SU-DHL-6 (cell line): ENCODE results near the gene AP5S1.
A peak's percentile ranks its signal among the peaks of the same experiment; 100 is the strongest.

Experiments used
- H2AFZ ChIP-seq: fragments of 200-600 bp; sonication (generic); 2 replicates; pipeline ENCODE4 v1.6.1; 2014; ENCODE audit warnings: low read depth, mild to moderate bottlenecking, moderate library complexity, mixed read lengths, antibody characterized with exemption, low read length; ENCODE audit not compliant: severe bottlenecking
- H3F3A ChIP-seq: fragments of 200-600 bp; shearing (Covaris generic); 2 replicates; pipeline ENCODE4 v1.6.0; 2016; ENCODE audit warnings: antibody characterized with exemption, mild to moderate bottlenecking; ENCODE audit not compliant: insufficient read depth
- H3K27ac ChIP-seq: fragments of 200-600 bp; sonication (generic); 2 replicates; pipeline ENCODE4 v1.5.1; 2016; ENCODE audit warnings: low read depth, mild to moderate bottlenecking, low read length, moderate library complexity, mixed read lengths
- H3K27me3 ChIP-seq: fragments of 200-600 bp; sonication (generic), shearing (Covaris generic); 2 replicates; pipeline ENCODE4 v1.6.0; 2014; ENCODE audit warnings: mild to moderate bottlenecking, low read length
- H3K36me3 ChIP-seq: fragments of 200-600 bp; sonication (generic); 2 replicates; pipeline ENCODE4 v1.6.1; 2014; ENCODE audit warnings: mild to moderate bottlenecking, low read length, mixed read lengths
- H3K4me2 ChIP-seq: fragments of 300-600, 200-600 bp; shearing (Covaris generic), sonication (generic); 2 replicates; pipeline ENCODE4 v1.6.0; 2014; ENCODE audit warnings: low read length, low read depth, mild to moderate bottlenecking; ENCODE audit not compliant: poor library complexity, severe bottlenecking
- H3K4me3 ChIP-seq: fragments of 200-600 bp; sonication (generic); 2 replicates; pipeline ENCODE4 v1.5.1; 2014; ENCODE audit warnings: antibody characterized with exemption, low read length, mild to moderate bottlenecking, mixed read lengths; ENCODE audit not compliant: insufficient read depth, poor library complexity, severe bottlenecking
- H3K79me2 ChIP-seq: fragments of 200-600 bp; sonication (generic); 2 replicates; pipeline ENCODE4 v1.6.1; 2014; ENCODE audit warnings: mild to moderate bottlenecking, low read length, moderate library complexity; ENCODE audit not compliant: insufficient read depth
- H3K9ac ChIP-seq: fragments of 200-600 bp; sonication (generic); 2 replicates; pipeline ENCODE4 v1.7.0; 2014; ENCODE audit warnings: mild to moderate bottlenecking, low read length
- H3K9me2 ChIP-seq: fragments of 200-600 bp; sonication (generic); replicated peaks from 2 replicates; pipeline ENCODE4 v1.6.1; 2014; ENCODE audit warnings: low read length; ENCODE audit not compliant: insufficient read depth
- H3K9me3 ChIP-seq: fragments of 200-600 bp; sonication (generic); 2 replicates; pipeline ENCODE4 v1.6.1; 2014; ENCODE audit warnings: low read length, mixed read lengths; ENCODE audit not compliant: insufficient read depth
- H4K20me1 ChIP-seq: fragments of 200-600 bp; sonication (generic); 2 replicates; pipeline ENCODE4 v1.6.1; 2014; ENCODE audit warnings: low read depth, mild to moderate bottlenecking, antibody characterized with exemption, low read length, moderate library complexity, mixed read lengths
- EZH2phosphoT487 ChIP-seq: fragments of 200-600 bp; sonication (generic), shearing (Covaris generic); conservative IDR thresholded peaks from 2 replicates; pipeline ENCODE4 v1.6.1; 2018; ENCODE audit warnings: mild to moderate bottlenecking, antibody characterized with exemption, low read length, moderate library complexity, mixed read lengths
- TF ChIP-seq, protein P1 (sequence below): fragments of 200-600 bp; sonication (generic); IDR thresholded peaks from one replicate; pipeline ENCODE4 v1.5.1; 2017; ENCODE audit warnings: antibody characterized with exemption, mild to moderate bottlenecking, low read length, moderate library complexity; ENCODE audit not compliant: insufficient read depth, poor library complexity, severe bottlenecking

AP5S1 gene

DNA sequence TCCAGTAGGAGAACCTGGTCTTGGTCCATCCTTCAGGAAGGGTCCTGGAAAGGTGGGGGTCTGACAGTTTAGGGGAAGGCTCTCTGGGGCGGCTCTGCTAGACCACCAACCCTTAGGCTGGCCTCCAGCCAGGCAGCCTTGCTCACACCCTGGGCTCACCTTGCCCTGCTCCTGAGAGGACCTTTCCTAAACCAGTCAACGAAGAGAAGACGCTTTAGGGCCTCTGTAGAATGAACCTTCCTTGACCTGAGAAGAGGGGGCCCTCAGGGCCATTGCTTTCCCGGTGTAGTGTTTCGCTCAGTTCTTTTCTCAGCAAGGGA is 23.2 kb upstream of the AP5S1 start:
- Histone ChIP-seq H3K27ac (peak overlapping the region; percentile 50), H3K36me3 (no peaks in the 10 kb centered on the region)

GRCh38 chr20:3797592-3798372 is 22.6 kb upstream of the AP5S1 start:
- peak overlapping the region; percentile 92 for H3K4me2 ChIP-seq
- no peaks in the 10 kb centered on the region for H4K20me1 ChIP-seq
- no peak for TF ChIP-seq EZH2phosphoT487
- TF ChIP-seq, protein P1, sequence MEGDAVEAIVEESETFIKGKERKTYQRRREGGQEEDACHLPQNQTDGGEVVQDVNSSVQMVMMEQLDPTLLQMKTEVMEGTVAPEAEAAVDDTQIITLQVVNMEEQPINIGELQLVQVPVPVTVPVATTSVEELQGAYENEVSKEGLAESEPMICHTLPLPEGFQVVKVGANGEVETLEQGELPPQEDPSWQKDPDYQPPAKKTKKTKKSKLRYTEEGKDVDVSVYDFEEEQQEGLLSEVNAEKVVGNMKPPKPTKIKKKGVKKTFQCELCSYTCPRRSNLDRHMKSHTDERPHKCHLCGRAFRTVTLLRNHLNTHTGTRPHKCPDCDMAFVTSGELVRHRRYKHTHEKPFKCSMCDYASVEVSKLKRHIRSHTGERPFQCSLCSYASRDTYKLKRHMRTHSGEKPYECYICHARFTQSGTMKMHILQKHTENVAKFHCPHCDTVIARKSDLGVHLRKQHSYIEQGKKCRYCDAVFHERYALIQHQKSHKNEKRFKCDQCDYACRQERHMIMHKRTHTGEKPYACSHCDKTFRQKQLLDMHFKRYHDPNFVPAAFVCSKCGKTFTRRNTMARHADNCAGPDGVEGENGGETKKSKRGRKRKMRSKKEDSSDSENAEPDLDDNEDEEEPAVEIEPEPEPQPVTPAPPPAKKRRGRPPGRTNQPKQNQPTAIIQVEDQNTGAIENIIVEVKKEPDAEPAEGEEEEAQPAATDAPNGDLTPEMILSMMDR, result no peak
- H3K9me2 ChIP-seq, result no peaks in the 10 kb centered on the region
- no peak overlapping the region for H3K27ac ChIP-seq
- H3K79me2 ChIP-seq, result peaks cover 12% of the 10 kb centered on the region
- H3K36me3 ChIP-seq, result no peaks in the 10 kb centered on the region
- no peak overlapping the region for H2AFZ ChIP-seq
- no peaks in the 10 kb centered on the region for H3K27me3 ChIP-seq
- H3F3A ChIP-seq, result no peaks in the 10 kb centered on the region
- peak overlapping the region; percentile 72 for H3K4me3 ChIP-seq
- no peaks in the 10 kb centered on the region for H3K9me3 ChIP-seq
- H3K9ac ChIP-seq, result peak overlapping the region; percentile 80; the same call in 1 of the 2 replicates

More for the DNA sequence above, 23.2 kb upstream of the AP5S1 start:
- Histone ChIP-seq H3K9me3 (no peaks in the 10 kb centered on the region), H3K4me2 (peak overlapping the region; percentile 92), H3F3A (no peaks in the 10 kb centered on the region), H3K9ac (peak overlapping the region; percentile 80), H3K4me3 (peak overlapping the region; percentile 72), H3K79me2 (peaks cover 12% of the 10 kb centered on the region), H3K9me2 (no peaks in the 10 kb centered on the region), H3K27me3 (no peaks in the 10 kb centered on the region), H2AFZ (no peak overlapping the region), H4K20me1 (no peaks in the 10 kb centered on the region)
- TF ChIP-seq, protein P1, result no peak
- TF ChIP-seq EZH2phosphoT487, result no peak

DNA sequence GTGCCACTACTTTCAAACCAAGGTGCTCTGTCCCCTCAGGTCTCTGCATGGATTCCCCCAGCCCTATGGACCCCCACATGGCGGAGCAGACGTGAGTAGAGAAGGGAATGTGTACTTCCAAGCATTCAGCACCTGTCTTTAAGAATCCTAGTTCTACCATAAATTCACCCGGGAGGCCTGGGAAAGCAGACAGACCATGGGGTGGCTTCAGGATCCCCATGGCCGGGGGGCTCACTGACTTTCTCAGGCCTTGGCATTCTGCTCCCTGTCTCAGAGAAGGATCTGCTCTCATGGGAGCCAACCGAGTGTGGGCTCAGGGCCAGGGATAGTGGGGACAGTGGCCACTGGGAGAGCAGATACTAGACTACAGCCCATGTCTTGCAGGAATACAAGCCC is 22.0 kb upstream of the AP5S1 start:
- H2AFZ ChIP-seq, result no peak overlapping the region
- no peak overlapping the region for H3K27ac ChIP-seq
- H3K9me2 ChIP-seq, result no peaks in the 10 kb centered on the region
- no peaks in the 10 kb centered on the region for H3K9me3 ChIP-seq
- H3K4me2 ChIP-seq, result no peak overlapping the region
- H3K36me3 ChIP-seq, result no peaks in the 10 kb centered on the region
- no peaks in the 10 kb centered on the region for H3K27me3 ChIP-seq
- no peaks in the 10 kb centered on the region for H3F3A ChIP-seq
- H3K4me3 ChIP-seq, result no peak overlapping the region
- peaks cover 12% of the 10 kb centered on the region for H3K79me2 ChIP-seq
- H4K20me1 ChIP-seq, result no peaks in the 10 kb centered on the region
- TF ChIP-seq, protein P1, result no peak
- no peak for TF ChIP-seq EZH2phosphoT487
- no peak overlapping the region for H3K9ac ChIP-seq
